Stimulated activated CD8-positive, alpha-beta memory T cell treated with anti-CD3 and anti-CD28 coated beads, Interleukin-4, amount 100 ng/mL, for 1 hour (primary cell): ENCODE measurements around the gene ZC3H15.

Source experiments
- DNase-seq, 2 donors: peaks; one replicate each; pipeline ENCODE4 v3.0.0-alpha.2; 2020; ENCODE audit warnings: low read depth in 2 of 2, low spot score in 1 of 2

ZC3H15 gene

DNA sequence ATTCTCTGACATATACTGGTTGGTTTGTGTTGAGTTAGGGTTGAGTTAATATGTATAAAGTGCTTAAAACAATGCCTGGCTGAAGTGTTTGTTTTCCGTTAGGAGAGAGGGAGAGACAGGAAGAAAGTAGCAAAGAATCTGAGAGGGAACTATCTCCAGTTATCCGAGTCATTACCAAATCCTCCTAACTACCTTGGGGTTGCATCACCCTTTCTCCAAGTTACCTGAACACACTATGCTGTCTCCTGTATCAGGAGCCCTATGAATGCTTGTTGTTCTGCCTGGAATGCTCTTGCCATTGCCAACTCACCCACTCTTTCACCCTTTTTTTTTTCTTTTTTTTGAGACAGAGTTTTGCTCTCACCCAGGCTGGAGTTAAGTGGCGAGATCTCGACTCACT, 55.9 kb downstream of the ZC3H15 start:
- no peak for DNase-seq

DNA sequence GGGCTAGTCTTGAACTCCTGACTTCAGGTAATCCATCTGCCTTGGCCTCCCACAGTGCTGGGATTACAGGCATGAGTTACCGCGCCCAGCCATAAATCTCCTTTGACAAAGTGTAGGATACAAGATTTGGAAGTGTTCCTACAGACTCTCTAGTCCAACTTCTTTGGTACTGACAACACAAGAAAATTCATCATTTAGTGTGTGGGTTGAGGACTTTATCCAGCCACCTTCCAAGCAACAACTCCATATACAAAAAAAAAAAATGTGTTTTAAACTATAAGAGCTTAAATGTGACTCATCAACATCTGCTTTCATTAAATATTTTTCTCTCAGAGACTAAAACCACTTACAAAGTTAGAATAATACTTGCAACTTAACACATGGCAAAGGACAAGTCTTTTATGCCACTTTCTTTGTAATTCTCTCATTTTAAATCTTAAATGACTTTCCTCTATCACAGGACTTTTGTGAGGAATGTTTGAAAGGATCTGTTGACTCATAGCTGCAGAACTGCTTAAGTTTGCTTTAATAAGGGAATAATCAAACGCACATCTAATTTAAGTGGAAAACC, 57.6 kb downstream of the ZC3H15 start:
- no peak for DNase-seq

DNA sequence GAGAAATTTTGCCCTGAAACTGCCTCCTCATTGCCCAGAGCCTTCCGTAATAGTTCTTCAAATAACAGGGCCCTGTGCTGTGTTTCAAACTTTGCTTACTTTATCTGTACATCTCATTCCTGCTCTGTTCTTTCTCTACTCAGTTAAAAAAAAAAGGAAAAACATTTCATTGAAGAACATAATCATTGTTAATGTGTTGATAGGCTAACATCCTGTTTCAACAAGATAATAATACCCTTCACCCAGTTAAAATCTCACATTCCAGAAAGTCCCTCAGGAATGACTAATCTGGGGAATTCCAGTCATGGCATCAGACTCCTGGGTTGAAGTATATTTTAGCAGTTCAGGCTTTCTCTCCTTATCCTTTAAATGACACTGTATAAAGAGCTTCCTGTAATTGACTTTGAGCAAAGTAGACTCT, 58.2 kb downstream of the ZC3H15 start:
- no peak for DNase-seq

GRCh38 chr2:186546846-186547245, 60.8 kb downstream of the ZC3H15 start:
- no peak for DNase-seq

DNA sequence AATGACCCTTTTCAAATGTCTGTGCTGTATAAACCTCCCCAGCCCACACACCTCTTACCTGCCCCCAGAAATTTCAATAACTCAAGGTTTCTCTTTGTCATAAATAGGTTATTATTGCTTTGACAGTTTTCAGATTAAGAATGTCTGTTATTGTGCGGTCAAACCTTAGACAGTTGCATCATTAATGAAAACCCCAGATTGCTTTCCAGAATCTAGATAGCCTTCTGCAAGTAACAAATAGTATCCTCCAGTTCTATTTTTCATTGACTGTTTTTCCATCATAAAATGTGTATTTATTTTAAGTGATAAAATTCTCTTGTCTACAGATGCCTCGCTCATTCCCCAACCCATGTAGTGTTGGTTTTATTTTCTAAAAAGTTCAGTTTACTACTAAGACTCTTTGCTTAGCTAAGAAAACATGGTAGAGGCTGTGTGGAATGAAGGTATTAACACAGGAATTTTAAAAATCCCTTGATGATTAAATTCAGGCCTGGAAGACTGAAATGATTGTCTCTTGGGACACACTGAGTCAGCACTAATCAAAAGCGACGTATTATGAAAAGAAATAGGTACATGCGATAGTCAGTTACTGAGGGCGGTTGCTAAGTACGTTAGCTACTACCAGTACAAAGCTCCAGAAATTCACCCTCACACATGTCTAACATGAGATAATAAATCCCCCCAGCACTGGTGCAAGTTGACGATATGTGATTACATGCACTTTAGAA, 65.4 kb downstream of the ZC3H15 start:
- DNase-seq, result no peak

DNA sequence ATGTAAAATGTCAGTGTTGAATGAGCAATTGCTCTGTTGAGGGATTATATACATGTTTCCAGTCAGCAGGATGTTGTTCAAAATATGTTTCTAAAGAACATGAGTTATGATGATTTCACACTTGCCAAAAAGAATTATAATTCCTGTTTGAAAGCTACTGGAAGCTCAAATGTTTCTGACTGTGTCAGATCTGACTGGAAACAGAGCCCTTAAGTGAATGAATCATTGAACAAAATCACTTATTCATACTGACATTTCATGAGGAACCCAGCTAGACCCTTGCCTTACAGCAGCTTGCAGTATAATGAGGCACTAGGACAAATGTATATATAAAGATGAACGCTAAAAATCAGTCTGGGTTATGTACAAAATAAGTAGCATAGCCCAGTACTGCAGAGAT, 68.4 kb downstream of the ZC3H15 start:
- no peak for DNase-seq

- DNase-seq, result no peak
Observed at GRCh38 chr2:186554850-186555671, 69.0 kb downstream of the ZC3H15 start.

DNA sequence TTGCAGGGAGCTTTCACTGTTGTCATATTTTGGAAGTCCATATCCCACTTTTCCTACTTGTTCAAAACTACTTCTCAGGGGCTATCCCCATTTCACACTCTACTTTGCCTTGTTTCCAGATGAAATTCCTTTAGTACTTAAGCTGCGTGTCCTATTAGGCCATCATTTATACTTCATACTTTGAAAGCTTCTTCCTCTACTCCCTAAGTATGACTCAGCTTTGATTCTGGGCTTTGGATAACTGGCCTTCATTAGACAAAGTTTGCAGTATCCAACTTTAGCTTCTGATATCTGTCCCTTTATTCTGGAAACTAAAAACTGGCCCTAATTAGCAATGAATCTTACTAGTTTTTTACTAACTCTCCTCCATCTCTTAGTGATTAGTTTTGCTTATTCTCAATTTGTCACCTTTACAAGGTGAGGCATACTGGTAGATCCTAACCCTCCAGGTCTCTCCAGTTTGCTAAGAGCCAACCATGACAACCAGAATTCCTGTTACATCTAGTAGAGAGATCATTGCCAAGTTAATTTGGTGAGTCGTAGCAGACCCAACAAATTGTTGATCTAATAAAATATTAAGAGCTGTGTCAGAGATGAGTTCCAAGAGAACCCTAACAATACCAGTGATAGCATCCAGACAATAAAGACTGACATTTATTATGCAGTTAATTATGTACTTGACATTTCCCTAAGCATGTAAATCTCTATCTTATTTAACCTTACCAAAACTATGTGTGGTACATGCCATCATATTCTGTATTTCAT, 72.6 kb downstream of the ZC3H15 start:
- DNase-seq, result no peak
